Adrenal gland (tissue), 5 donors: ENCODE data around the gene SLC25A51.

Experiments
- POLR2A ChIP-seq, 2 donors: fragments of 450-650 bp; IDR thresholded peaks; one replicate each; pipeline ENCODE4 v1.6.1; 2017; ENCODE audit warnings: antibody characterized with exemption in 2 of 2, mild to moderate bottlenecking in 2 of 2, moderate library complexity in 1 of 2
- TF ChIP-seq, protein P1 (sequence below), 6 experiments: fragments of 450-650 bp in 4 of 6; fragments of 200-600 bp in 2 of 6; sonication (generic) in 1 of 6; IDR thresholded peaks; 1 replicate in 5 of 6; 2 replicates in 1 of 6; pipeline versions ENCODE4 v1.5.1 to v1.8.0; 2016 to 2021; ENCODE audit warnings: antibody characterized with exemption in 6 of 6, mild to moderate bottlenecking in 2 of 6, moderate library complexity in 1 of 6
- donor health status: DM: no; HTN: no; CAD: no.

DNA sequence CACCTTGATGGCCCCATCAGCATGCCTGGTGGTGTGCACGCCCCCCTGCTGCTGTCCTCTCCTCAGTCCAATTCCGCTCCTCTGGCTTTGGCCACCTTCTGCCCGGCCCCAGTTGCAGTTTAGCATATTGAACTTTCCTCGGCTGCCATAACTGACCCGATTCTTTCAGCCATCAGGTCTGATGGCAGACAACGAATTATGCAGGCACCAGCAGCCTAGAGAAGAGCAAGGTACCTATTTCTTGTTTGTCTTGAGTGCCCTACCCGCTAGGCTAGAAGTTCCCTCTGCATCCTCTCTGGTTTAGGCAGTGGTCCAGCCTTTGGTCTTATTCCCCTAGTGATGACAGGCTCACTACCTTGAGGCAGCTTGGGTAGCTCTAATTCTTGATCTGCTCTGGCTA lies 43.0 kb upstream of the SLC25A51 start:
- no peak for TF ChIP-seq POLR2A (IDR thresholded peaks at IDR 0.05)
- TF ChIP-seq, protein P1, sequence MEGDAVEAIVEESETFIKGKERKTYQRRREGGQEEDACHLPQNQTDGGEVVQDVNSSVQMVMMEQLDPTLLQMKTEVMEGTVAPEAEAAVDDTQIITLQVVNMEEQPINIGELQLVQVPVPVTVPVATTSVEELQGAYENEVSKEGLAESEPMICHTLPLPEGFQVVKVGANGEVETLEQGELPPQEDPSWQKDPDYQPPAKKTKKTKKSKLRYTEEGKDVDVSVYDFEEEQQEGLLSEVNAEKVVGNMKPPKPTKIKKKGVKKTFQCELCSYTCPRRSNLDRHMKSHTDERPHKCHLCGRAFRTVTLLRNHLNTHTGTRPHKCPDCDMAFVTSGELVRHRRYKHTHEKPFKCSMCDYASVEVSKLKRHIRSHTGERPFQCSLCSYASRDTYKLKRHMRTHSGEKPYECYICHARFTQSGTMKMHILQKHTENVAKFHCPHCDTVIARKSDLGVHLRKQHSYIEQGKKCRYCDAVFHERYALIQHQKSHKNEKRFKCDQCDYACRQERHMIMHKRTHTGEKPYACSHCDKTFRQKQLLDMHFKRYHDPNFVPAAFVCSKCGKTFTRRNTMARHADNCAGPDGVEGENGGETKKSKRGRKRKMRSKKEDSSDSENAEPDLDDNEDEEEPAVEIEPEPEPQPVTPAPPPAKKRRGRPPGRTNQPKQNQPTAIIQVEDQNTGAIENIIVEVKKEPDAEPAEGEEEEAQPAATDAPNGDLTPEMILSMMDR (IDR thresholded peaks at IDR 0.05): no peak
